Ishikawa (cell line): ENCODE results near the gene C1orf21.

Experiments used
- CEBPB ChIP-seq: IDR thresholded peaks from 2 replicates; pipeline ENCODE4 v1.6.1; 2012
- CREB1 ChIP-seq: IDR thresholded peaks from 2 replicates; pipeline ENCODE4 v1.6.1; 2012; ENCODE audit warnings: low read depth
- EGR1 ChIP-seq: IDR thresholded peaks from 2 replicates; pipeline ENCODE4 v1.6.1; 2012
- EP300 ChIP-seq: IDR thresholded peaks from 2 replicates; pipeline ENCODE4 v1.6.1; 2012; ENCODE audit warnings: borderline replicate concordance
- FOXM1 ChIP-seq: IDR thresholded peaks from 2 replicates; pipeline ENCODE4 v1.6.1; 2012; ENCODE audit warnings: low read depth, borderline replicate concordance
- NFIC ChIP-seq: IDR thresholded peaks from 2 replicates; pipeline ENCODE4 v1.6.1; 2012
- RAD21 ChIP-seq: IDR thresholded peaks from 2 replicates; pipeline ENCODE4 v1.6.1; 2012; ENCODE audit warnings: low read depth
- TAF1 ChIP-seq: IDR thresholded peaks from 2 replicates; pipeline ENCODE4 v1.6.1; 2012; ENCODE audit warnings: low read depth, mild to moderate bottlenecking
- TCF12 ChIP-seq: IDR thresholded peaks from 2 replicates; pipeline ENCODE4 v1.6.1; 2012; ENCODE audit warnings: low read depth
- TEAD4 ChIP-seq: IDR thresholded peaks from 2 replicates; pipeline ENCODE4 v1.6.1; 2012
- YY1 ChIP-seq: IDR thresholded peaks from 2 replicates; pipeline ENCODE4 v1.6.1; 2012; ENCODE audit warnings: low read depth
- ZBTB7A ChIP-seq: IDR thresholded peaks from 2 replicates; pipeline ENCODE4 v1.6.1; 2012; ENCODE audit warnings: low read depth
- TF ChIP-seq, protein P1 (sequence below): IDR thresholded peaks from 2 replicates; pipeline ENCODE4 v1.6.1; 2012
- TF ChIP-seq, protein P2 (sequence below): IDR thresholded peaks from 2 replicates; pipeline ENCODE4 v1.6.1; 2012
- TF ChIP-seq, protein P3 (sequence below): IDR thresholded peaks from 2 replicates; pipeline ENCODE4 v1.6.1; 2012; ENCODE audit warnings: low read depth, mild to moderate bottlenecking

Gene C1orf21, protein sequence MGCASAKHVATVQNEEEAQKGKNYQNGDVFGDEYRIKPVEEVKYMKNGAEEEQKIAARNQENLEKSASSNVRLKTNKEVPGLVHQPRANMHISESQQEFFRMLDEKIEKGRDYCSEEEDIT

DNA sequence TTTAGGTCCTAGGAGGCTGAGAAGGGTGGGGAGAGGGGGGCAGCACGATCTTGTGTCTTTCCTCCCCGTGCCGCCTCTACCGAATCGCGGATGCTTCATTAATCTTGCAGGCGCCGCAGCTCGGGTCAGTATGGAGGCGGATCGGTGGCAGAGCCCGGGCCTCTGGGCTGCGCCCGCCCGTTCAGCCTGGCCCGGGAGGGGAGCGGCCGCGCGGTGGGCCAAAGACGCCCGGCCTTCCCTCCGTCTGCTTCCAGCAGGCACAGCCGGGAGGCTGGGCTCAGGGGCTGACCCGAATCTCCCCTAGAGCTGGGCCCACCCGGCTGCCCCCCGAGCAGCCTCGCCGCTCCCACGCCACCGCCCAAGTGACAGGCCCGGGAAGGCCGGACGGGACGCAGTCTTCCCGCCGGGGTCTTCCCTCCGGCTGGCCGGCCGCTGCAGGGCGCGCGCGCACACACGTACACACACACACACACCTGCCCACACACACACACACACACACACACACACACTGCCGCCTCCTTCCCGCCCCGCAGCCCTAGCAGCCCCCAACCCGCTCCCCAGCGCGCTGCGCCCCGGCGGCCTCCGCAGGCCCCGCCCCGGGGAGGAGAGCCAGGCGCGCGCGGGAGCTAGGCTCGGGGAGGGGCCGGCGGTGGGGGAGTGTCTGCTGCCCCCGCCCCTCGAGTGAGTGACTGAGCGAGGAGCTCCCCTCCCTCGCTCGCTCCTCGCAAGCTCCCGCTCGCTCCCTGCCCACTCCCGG, at the start of gene C1orf21:
Gene C1orf21 (plus strand): TSS at position 718 of the 757 bp plus-strand sequence. CDS start 90,481 bp downstream, outside the sequence.
- TF ChIP-seq, protein P1, sequence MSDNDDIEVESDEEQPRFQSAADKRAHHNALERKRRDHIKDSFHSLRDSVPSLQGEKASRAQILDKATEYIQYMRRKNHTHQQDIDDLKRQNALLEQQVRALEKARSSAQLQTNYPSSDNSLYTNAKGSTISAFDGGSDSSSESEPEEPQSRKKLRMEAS, result peak; percentile 35; the same call in 1 of the 2 replicates
- TF ChIP-seq, protein P2, sequence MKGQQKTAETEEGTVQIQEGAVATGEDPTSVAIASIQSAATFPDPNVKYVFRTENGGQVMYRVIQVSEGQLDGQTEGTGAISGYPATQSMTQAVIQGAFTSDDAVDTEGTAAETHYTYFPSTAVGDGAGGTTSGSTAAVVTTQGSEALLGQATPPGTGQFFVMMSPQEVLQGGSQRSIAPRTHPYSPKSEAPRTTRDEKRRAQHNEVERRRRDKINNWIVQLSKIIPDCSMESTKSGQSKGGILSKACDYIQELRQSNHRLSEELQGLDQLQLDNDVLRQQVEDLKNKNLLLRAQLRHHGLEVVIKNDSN, result no peak

DNA sequence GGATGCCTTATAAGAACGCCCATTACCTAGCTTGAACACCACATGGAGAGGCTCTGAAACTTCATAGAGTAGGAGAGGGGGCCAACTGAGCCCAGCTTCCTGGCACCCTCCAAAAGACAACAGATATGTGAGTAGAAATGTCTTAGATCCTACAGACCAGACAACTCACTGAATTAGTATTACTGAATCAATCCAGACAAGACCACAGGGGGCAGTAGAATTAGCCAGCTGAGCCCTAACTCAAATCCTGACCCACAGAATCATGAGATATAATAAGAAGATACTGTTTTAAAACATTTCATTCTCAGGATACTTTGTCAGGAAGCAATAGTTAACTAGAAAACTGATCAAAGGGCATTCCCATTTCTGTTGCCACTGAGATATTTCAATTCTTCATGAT, 45.8 kb upstream of the C1orf21 start:
- TF ChIP-seq CEBPB, result no peak
- no peak for TF ChIP-seq FOXM1
- TF ChIP-seq ZBTB7A, result no peak
- no peak for TF ChIP-seq TCF12
- TF ChIP-seq TEAD4, result no peak
- TF ChIP-seq EP300, result no peak
- TF ChIP-seq CREB1, result no peak
- TF ChIP-seq EGR1, result no peak
- TF ChIP-seq, protein P1, result no peak
- no peak for TF ChIP-seq RAD21
- no peak for TF ChIP-seq NFIC
- TF ChIP-seq TAF1, result no peak
- TF ChIP-seq, protein P2, result no peak
- TF ChIP-seq, protein P3, sequence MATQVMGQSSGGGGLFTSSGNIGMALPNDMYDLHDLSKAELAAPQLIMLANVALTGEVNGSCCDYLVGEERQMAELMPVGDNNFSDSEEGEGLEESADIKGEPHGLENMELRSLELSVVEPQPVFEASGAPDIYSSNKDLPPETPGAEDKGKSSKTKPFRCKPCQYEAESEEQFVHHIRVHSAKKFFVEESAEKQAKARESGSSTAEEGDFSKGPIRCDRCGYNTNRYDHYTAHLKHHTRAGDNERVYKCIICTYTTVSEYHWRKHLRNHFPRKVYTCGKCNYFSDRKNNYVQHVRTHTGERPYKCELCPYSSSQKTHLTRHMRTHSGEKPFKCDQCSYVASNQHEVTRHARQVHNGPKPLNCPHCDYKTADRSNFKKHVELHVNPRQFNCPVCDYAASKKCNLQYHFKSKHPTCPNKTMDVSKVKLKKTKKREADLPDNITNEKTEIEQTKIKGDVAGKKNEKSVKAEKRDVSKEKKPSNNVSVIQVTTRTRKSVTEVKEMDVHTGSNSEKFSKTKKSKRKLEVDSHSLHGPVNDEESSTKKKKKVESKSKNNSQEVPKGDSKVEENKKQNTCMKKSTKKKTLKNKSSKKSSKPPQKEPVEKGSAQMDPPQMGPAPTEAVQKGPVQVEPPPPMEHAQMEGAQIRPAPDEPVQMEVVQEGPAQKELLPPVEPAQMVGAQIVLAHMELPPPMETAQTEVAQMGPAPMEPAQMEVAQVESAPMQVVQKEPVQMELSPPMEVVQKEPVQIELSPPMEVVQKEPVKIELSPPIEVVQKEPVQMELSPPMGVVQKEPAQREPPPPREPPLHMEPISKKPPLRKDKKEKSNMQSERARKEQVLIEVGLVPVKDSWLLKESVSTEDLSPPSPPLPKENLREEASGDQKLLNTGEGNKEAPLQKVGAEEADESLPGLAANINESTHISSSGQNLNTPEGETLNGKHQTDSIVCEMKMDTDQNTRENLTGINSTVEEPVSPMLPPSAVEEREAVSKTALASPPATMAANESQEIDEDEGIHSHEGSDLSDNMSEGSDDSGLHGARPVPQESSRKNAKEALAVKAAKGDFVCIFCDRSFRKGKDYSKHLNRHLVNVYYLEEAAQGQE, result no peak
- no peak for TF ChIP-seq YY1

DNA sequence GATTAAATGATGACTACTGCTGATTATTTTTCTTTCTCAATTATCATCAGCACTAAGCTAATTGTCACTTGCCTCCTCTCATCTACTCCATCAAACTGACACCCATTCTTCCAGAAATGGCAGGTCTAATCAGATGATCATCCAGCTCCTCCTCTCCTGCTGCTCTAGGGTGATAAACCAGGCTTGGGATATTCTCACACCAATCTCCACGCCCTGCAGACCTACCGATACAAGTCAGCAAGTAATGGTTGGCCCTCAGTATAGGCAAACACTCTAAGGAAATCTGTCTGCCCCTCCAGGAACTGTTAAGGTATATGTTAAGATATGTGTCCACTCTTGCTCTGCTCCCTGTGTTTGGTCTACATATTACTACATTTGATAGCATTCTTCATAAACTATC, 36.3 kb upstream of the C1orf21 start:
- TF ChIP-seq CREB1 (no peak), FOXM1 (no peak), EP300 (no peak)

DNA sequence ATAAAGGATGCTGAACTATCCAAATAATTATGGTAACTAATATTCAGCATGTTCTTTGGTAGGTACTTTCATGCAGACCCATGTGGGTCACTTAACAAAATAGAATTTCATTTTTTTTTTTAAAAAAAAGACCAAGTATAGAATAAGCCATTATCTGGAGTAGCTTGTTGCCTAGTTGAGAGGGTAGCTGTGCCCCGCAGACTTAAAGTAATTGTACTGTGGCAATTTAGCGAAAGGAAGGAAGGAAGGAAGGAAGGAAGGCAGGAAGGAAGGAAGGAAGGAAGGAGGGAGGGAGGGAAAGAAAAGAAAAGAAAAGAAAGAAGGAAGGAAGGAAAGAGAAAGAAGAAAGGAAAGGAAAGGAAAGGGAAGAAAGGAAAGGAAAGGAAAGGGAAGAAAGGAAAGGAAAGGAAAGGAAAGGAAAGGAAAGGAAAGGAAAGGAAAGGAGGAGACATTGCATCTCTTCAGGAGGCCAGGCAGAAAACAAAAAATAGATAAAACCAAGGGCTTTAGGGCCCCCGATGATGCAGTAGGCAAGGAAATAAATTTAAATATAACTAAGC, 35.3 kb upstream of the C1orf21 start:
- TF ChIP-seq EP300, result no peak
- TF ChIP-seq, protein P2, result no peak
- no peak for TF ChIP-seq TEAD4
- TF ChIP-seq NFIC, result no peak
- TF ChIP-seq, protein P1, result no peak
- no peak for TF ChIP-seq TAF1
- no peak for TF ChIP-seq YY1
- TF ChIP-seq TCF12, result no peak
- TF ChIP-seq, protein P3, result no peak
- no peak for TF ChIP-seq CEBPB
- TF ChIP-seq EGR1, result no peak

DNA sequence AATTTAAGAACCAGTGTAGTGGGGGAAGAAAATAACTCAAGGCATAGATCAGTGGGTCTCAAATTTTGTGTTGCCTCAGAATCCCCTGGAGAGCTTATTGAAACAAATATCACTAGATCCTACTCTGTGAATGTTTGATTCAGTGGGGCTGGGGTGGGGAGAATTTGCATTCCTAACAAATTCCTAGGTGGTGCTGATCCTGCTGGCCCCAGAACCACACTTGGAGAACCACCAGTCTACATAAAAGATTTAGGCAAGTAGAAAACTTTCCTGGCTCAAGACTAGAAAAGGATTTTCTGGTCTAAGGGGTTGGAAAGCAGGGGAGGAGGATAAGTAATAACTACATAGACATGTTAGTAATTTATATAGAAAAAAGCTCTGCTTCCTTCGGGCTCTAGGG, 34.1 kb upstream of the C1orf21 start:
- TF ChIP-seq TCF12, result no peak
- TF ChIP-seq EP300, result no peak
- no peak for TF ChIP-seq TEAD4
- TF ChIP-seq, protein P3, result no peak
- no peak for TF ChIP-seq FOXM1
- no peak for TF ChIP-seq TAF1
- no peak for TF ChIP-seq YY1
- TF ChIP-seq RAD21, result no peak
- TF ChIP-seq EGR1, result no peak
- no peak for TF ChIP-seq ZBTB7A
- no peak for TF ChIP-seq CREB1
- TF ChIP-seq NFIC, result no peak
- TF ChIP-seq, protein P2, result no peak
- TF ChIP-seq, protein P1, result no peak
- no peak for TF ChIP-seq CEBPB
